Measurements from ENCODE around the gene BCL7A. TPM values are rescaled to one million over a fixed set of nuclear protein-coding genes. Genes with fewer than 3 reads are reported as not detected.

Gene BCL7A
- total RNA-seq, 1 experiment from 2014 or later: 6.3 TPM

- Histone ChIP-seq H3K79me2 (ENCODE audit: low read depth) (no peaks in the 10 kb centered on the region), H3F3A (ENCODE audit: insufficient read depth, low read depth) (peaks cover 13% of the 10 kb centered on the region), H3K9me3 (ENCODE audit: insufficient read depth, low read depth) (no peaks in the 10 kb centered on the region), H3K4me1 (replicated peaks; ENCODE audit: insufficient read depth) (peaks cover 7% of the 10 kb centered on the region), H3K9me2 (ENCODE audit: insufficient read depth) (no peaks in the 10 kb centered on the region), H3K36me3 (ENCODE audit: low read depth) (no peaks in the 10 kb centered on the region), H3K27me3 (ENCODE audit: insufficient read depth, low read depth) (no peaks in the 10 kb centered on the region), H2AFZ (no peak overlapping the region), H3K4me2 (no peak overlapping the region), H3K4me3 (no peak overlapping the region), H4K20me1 (ENCODE audit: insufficient read depth) (no peaks in the 10 kb centered on the region), H3K27ac (no peak overlapping the region)
- BruUV-seq (replicated peaks): no TSS peak
- intact Hi-C loops (cut with micrococcal nuclease; ENCODE audit: unreplicated experiment): no loop called here
- no peak for DNase-seq
- CTCF ChIA-PET: no interaction called here
- TF ChIP-seq EZH2 (IDR thresholded peaks at IDR 0.05; ENCODE audit: low read depth) (no peak), CTCF (conservative IDR thresholded peaks at IDR 0.05) (no peak)
- POLR2A ChIA-PET (ENCODE audit: unreplicated experiment): no interaction called here
Observed at GRCh38 chr12:122057007-122057735, 35.5 kb downstream of the BCL7A start.

- H3K27me3 ChIP-seq (ENCODE audit: insufficient read depth, low read depth): no peaks in the 10 kb centered on the region
- TF ChIP-seq CTCF (conservative IDR thresholded peaks at IDR 0.05) (no peak), EZH2 (IDR thresholded peaks at IDR 0.05; ENCODE audit: low read depth) (no peak)
- no peak overlapping the region for H2AFZ ChIP-seq
- H3K4me3 ChIP-seq: no peak overlapping the region
- intact Hi-C loops (cut with micrococcal nuclease; ENCODE audit: unreplicated experiment): no loop called here
- peaks cover 13% of the 10 kb centered on the region for H3K4me1 ChIP-seq (replicated peaks; ENCODE audit: insufficient read depth)
- no peak for DNase-seq
- H3F3A ChIP-seq (ENCODE audit: insufficient read depth, low read depth): peaks cover 19% of the 10 kb centered on the region
- H3K9me3 ChIP-seq (ENCODE audit: insufficient read depth, low read depth): no peaks in the 10 kb centered on the region
- POLR2A ChIA-PET (ENCODE audit: unreplicated experiment): no interaction called here
- no peaks in the 10 kb centered on the region for H3K9me2 ChIP-seq (ENCODE audit: insufficient read depth)
- no peaks in the 10 kb centered on the region for H3K36me3 ChIP-seq (ENCODE audit: low read depth)
- CTCF ChIA-PET: no interaction called here
- H3K4me2 ChIP-seq: no peak overlapping the region
- H3K79me2 ChIP-seq (ENCODE audit: low read depth): no peaks in the 10 kb centered on the region
- BruUV-seq (replicated peaks): no TSS peak
- no peak overlapping the region for H3K27ac ChIP-seq
- no peaks in the 10 kb centered on the region for H4K20me1 ChIP-seq (ENCODE audit: insufficient read depth)
Observed at GRCh38 chr12:122057769-122058168, 36.1 kb downstream of the BCL7A start.

GRCh38 chr12:122058549-122059149 is 37.0 kb downstream of the BCL7A start:
- CTCF ChIA-PET: interaction anchor here (1.8 kb wide), 1 partner anchor 65 kb away, joined by 5 read pairs; no protein-coding TSS in a partner anchor
- Histone ChIP-seq H3K27me3 (ENCODE audit: insufficient read depth, low read depth) (no peaks in the 10 kb centered on the region), H2AFZ (no peak overlapping the region), H3K4me1 (replicated peaks; ENCODE audit: insufficient read depth) (peaks cover 22% of the 10 kb centered on the region), H3K9me3 (ENCODE audit: insufficient read depth, low read depth) (no peaks in the 10 kb centered on the region), H3K4me2 (no peak overlapping the region), H3K27ac (no peak overlapping the region), H3K79me2 (ENCODE audit: low read depth) (no peaks in the 10 kb centered on the region), H3K9me2 (ENCODE audit: insufficient read depth) (no peaks in the 10 kb centered on the region), H4K20me1 (ENCODE audit: insufficient read depth) (no peaks in the 10 kb centered on the region), H3K4me3 (no peak overlapping the region), H3K36me3 (ENCODE audit: low read depth) (no peaks in the 10 kb centered on the region), H3F3A (ENCODE audit: insufficient read depth, low read depth) (peaks cover 25% of the 10 kb centered on the region)
- intact Hi-C loops (cut with micrococcal nuclease; ENCODE audit: unreplicated experiment): no loop called here
- TF ChIP-seq CTCF (conservative IDR thresholded peaks at IDR 0.05) (no peak), EZH2 (IDR thresholded peaks at IDR 0.05; ENCODE audit: low read depth) (no peak)
- no peak for DNase-seq
- POLR2A ChIA-PET (ENCODE audit: unreplicated experiment): no interaction called here
- no TSS peak for BruUV-seq (replicated peaks)

Data from PC-9 (cell line).